H1 (cell line): ENCODE results near the gene RASL10A. TPM values are rescaled to one million over a fixed set of nuclear protein-coding genes. Genes with fewer than 3 reads are reported as not detected.

ENCODE experiments used
- MAX ChIP-seq: IDR thresholded peaks from 2 replicates; pipeline ENCODE4 v1.6.1; 2012; ENCODE audit warnings: inconsistent platforms
- polyA plus RNA-seq, 7 experiments: library from polyadenylated mRNA; depleted of rRNA in 3 of 7; stranded (reverse) in 5 of 7; unstranded in 2 of 7; fragments of >200 nt in 5 of 7; fragments of 200-250 nt in 2 of 7; gene quantifications; 1 replicate in 5 of 7; 2 replicates in 1 of 7; 4 replicates in 1 of 7; pipeline versions ENCODE4 v1.2.1 to v1.2.3, GENCODE V29; 2011 to 2013; ENCODE audit warnings: missing spikeins in 2 of 7, mixed read lengths in 2 of 7
- total RNA-seq: library from RNA; stranded (reverse); fragmentation: NEBNext Ultra II Directional; extraction: Animal tissue kit (Norgen Biotek cat#: 25700); gene quantifications from 2 replicates; pipeline ENCODE4 v1.2.1, GENCODE V29; 2021

RASL10A gene
- total and polyA plus RNA-seq, 2 of the 8 experiments (the other 6 are each of a cell fraction or from before 2014, with no cell fraction given) = 1.1 to 1.5 TPM

GRCh38 chr22:29315286-29316140 is at the start of gene RASL10A (continued):
- 0 out of 2 replicates have a peak, but pooled peaks have one; percentile 3 for TF ChIP-seq MAX
- TF ChIP-seq, all 59 proteins: peak for 5
